Measurements from ENCODE around the gene TRIM51G.
"Not testable (repeated sequence)": the region's sequence is repeated elsewhere in the genome, so short reads cannot be mapped to it uniquely, and the experiment has no call there.

Gene TRIM51G, protein sequence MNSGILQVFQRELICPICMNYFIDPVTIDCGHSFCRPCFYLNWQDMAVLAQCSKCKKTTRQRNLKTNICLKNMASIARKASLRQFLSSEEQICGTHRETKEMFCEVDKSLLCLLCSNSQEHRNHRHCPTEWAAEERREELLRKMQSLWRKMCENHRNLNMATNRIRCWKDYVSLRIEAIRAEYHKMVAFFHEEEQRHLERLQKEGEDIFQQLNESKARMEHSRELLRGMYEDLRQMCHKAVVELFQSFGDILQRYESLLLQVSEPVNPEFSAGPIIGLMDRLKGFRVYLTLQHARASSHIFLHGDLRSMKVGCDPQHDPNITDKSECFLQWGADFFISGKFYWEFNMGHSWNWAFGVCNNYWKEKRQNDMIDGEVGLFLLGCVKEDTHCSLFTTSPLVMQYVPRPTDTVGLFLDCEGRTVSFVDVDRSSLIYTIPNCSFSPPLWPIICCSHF

DNA sequence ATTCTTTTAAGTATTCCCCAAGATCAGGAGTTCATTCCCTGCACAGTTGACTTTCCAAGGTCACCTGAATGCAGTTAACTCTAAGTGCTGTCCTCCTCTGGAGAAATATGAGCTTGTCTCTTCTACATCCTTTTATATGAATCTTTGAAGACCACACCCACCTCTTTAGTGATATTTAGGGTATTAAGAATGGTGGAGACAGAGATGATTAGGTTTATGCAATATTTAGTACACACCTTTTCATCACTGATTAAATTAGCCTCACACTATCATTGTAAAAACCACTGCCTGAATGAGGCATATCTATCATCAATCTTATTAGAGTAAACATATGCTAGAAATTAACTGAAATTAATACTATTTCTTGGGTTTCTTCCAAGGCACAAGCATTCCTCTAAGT lies at the start of gene TRIM51G:
TRIM51G (minus strand) TSS at position 101 of the 400 bp plus-strand sequence. CDS start 2,190 bp downstream, outside the sequence.
- DNase-seq (ENCODE audit: low read depth): not testable (repeated sequence)

DNA sequence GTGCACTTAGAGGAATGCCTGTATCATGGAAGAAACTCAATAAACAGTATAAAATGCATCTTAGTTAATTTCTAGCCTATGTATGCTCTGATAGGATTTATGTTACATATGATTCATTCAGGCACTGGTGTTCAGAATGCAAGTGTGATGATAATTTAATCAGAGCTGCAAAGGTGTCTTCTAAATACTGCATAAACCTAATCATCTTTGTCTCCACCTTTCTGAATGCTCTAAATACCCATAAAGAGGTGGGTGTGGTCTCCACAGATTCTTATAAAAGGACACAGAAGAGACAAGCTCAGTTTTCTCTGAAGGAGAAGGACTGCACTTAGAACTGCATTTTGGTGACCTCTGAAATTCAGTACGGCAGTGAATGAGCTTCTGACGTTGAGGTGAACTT lies 44.8 kb upstream of the TRIM51G start, which contains the start of gene TRIM49B:
TRIM49B (plus strand) TSS at position 301 of the 400 bp plus-strand sequence. CDS start 2,777 bp downstream, outside the sequence.
- not testable (repeated sequence) for DNase-seq (ENCODE audit: low read depth)

DNA sequence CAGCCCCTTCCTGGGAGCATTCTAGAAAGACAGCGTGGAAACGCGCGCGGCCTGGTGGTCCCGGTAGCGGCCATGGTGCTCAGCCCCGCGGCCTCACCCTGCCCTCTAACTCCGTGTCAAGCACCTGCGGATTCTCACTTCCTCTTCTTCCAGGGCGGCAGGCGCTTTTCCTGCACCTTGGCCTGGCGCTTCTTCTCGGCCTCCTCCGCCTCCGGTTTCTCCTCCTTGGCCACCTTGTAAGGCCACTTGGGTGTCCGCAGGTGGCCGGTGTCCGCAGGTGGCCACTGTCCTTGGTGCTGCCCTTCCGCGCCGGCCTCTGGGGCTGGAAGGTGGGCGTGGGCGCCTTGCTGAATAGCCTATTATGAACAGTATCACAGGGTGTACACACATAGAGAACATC lies 15.1 kb downstream of the TRIM51G start:
- DNase-seq (ENCODE audit: low read depth): not testable (repeated sequence)

DNA sequence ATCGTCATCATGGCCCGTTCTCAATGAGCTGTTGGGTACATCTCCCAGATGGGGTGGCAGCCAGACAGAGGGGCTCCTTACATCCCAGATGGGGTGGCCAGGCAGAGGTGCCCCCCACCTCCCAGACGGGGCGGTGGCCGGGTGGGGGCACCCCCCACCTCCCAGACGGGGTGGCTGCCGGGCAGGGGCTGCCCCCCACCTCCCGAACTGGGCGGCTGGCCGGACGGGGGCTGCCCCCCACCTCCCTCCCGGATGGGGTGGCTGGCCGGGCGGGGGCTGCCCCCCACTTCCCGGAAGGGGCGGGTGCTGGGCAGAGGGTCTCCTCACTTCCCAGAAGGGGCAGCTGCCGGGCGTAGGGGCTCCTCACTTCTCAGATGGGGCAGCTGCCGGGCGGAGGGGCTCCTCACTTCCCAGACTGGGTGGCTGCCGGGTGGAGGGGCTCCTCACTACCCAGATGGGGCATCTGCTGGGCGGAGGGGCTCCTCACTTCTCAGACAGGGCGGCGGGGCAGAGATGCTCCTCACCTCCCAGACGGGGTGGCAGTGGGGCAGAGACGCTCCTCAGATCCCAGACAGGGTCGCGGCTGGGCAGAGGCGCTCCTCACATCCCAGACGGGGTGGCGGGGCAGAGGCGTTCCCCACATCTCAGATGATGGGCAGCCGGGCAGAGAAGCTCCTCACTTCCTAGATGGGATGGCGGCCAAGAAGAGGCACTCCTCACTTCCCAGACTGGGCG lies 28.2 kb downstream of the TRIM51G start:
- DNase-seq (ENCODE audit: low read depth): not testable (repeated sequence)

DNA sequence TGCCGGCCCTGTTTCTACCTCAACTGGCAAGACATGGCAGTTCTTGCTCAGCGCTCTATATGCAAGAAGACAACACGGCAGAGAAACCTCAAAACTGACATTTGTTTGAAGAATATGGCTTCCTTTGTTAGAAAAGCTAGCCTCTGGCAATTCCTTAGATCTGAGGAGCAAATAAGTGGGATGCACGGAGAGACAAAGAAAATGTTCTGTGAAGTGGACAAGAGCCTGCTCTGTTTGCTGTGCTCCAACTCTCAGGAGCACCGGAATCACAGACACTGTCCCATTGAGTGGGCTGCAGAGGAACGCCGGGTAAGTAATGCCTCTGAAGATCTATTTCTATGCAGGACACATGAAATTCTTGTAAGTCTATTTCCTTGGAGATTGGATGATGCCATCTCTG lies 37.9 kb downstream of the TRIM51G start:
- not testable (repeated sequence) for DNase-seq (ENCODE audit: low read depth)

All from stimulated activated CD4-positive, alpha-beta T cell treated with anti-CD3 and anti-CD28 coated beads, Interleukin-2, amount 100 ng/mL, for 4 hours (primary cell).